ENCODE data around the gene DPH1.

Gene DPH1

DNA sequence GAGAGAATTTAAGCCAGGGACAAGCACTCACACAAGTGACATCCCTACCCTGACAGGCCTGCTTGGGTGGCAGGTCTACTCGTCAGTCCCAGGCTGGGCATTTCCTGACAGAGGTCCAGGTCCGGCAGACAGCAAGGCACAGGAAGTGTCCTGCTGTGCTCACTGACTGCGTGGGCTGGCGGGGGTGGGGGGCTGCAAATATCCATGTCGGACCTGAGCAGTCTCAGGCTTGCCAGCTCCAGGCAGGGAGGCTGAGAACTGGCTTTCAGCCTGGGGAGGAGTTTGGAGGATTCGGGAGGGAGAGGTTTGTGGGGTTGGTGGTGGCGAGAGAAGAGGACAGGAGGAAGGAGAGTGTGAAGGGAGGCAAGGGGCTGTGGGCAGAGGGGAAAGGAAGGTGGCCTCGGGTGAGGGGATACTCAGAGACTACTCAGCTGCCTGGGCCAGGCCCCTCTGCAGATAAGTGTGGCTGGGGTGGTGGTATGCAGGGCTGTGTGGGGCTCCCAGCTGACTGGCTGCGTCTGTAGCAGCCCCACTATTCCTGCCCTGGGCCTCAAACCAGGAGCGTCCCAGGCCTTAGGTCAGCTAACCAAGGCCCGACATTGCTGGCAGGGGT lies 32.7 kb downstream of the DPH1 start:
- Histone ChIP-seq H3K4me3 (ENCODE audit: insufficient read depth, low read depth, low read length, poor library complexity, severe bottlenecking) (no peak overlapping the region), H3K27me3 (replicated peaks; ENCODE audit: control insufficient read depth, insufficient read depth, low read length, poor library complexity, severe bottlenecking) (no peaks in the 10 kb centered on the region)
- no peak for DNase-seq

DNA sequence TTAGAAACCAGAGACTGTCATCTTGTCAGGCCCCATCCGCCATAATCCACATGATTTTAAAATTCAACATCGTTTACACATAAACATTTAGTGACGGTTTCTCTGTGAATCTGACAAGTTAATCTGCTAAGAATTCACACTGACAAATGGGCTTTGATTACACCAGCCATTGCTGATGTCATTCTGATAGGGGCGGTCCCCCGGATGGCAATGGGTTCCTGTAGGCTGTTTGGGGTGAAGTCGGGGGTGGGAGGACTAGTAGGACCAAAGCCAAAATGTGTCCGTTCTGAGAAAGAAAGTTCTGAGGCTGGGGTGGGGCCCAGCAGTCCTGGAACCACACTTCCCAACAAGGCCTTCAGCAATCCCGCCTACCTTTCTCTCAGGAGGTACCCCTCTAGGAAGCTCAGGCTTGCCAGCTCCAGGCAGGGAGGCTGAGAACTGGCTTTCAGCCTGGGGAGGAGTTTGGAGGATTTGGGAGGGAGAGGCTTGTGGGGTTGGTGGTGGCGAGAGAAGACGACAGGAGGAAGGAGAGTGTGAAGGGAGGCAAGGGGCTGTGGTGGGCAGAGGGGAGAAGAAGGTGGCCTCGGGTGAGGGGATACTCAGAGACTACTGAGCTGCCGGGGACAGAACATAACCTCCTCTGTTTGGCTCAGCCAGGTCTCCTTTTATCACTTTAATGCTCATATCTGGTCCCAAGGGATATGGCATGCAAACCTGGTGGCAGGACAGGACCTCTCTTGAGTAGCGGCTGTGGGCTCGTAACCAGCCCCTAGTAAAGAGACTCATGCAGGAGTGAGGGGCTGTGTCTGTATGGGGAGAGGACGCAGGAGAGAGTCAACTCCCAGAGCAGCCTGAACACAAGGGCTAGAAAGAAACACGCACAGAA lies 33.6 kb downstream of the DPH1 start:
- H3K27ac ChIP-seq (ENCODE audit: insufficient read depth, low read length, poor library complexity, severe bottlenecking): no peak overlapping the region
- H3K4me1 ChIP-seq (ENCODE audit: control insufficient read depth, insufficient read depth, low read length, poor library complexity, severe bottlenecking): no peaks in the 10 kb centered on the region
- peaks cover 67% of the 10 kb centered on the region for H3K36me3 ChIP-seq (ENCODE audit: control insufficient read depth, insufficient read depth, low read length)
- no peak overlapping the region for H3K4me3 ChIP-seq (ENCODE audit: insufficient read depth, low read depth, low read length, poor library complexity, severe bottlenecking)
- no peaks in the 10 kb centered on the region for H3K27me3 ChIP-seq (replicated peaks; ENCODE audit: control insufficient read depth, insufficient read depth, low read length, poor library complexity, severe bottlenecking)
- DNase-seq: no peak
- no peaks in the 10 kb centered on the region for H3K9me3 ChIP-seq (ENCODE audit: control insufficient read depth, low read length)

More for the DNA sequence above, 32.7 kb downstream of the DPH1 start:
- H3K9me3 ChIP-seq (ENCODE audit: control insufficient read depth, low read length): no peaks in the 10 kb centered on the region
- H3K27ac ChIP-seq (ENCODE audit: insufficient read depth, low read length, poor library complexity, severe bottlenecking): no peak overlapping the region
- no peaks in the 10 kb centered on the region for H3K4me1 ChIP-seq (ENCODE audit: control insufficient read depth, insufficient read depth, low read length, poor library complexity, severe bottlenecking)
- H3K36me3 ChIP-seq (ENCODE audit: control insufficient read depth, insufficient read depth, low read length): peaks cover 59% of the 10 kb centered on the region

DNA sequence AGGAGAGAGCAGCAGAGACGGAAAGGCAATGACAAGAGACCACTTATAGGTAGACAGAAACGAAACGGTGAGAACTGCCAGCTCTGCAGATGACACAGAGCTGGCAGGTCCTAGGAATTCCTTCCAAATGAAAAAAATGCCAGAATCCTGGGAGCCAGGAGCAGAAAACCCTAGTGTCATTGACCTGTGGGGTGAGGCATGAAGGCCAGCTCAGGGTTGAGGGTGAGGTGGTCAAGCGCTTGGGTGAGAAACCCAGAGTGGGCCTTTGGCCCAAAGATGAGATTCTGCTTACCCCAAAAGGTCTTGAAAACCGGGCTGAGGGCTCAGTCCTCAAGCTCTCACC lies 34.2 kb downstream of the DPH1 start:
- H3K4me3 ChIP-seq (ENCODE audit: insufficient read depth, low read depth, low read length, poor library complexity, severe bottlenecking): no peak overlapping the region
- H3K4me1 ChIP-seq (ENCODE audit: control insufficient read depth, insufficient read depth, low read length, poor library complexity, severe bottlenecking): no peaks in the 10 kb centered on the region
- peaks cover 72% of the 10 kb centered on the region for H3K36me3 ChIP-seq (ENCODE audit: control insufficient read depth, insufficient read depth, low read length)
- no peaks in the 10 kb centered on the region for H3K9me3 ChIP-seq (ENCODE audit: control insufficient read depth, low read length)
- H3K27ac ChIP-seq (ENCODE audit: insufficient read depth, low read length, poor library complexity, severe bottlenecking): no peak overlapping the region
- H3K27me3 ChIP-seq (replicated peaks; ENCODE audit: control insufficient read depth, insufficient read depth, low read length, poor library complexity, severe bottlenecking): no peaks in the 10 kb centered on the region
- no peak for DNase-seq

DNA sequence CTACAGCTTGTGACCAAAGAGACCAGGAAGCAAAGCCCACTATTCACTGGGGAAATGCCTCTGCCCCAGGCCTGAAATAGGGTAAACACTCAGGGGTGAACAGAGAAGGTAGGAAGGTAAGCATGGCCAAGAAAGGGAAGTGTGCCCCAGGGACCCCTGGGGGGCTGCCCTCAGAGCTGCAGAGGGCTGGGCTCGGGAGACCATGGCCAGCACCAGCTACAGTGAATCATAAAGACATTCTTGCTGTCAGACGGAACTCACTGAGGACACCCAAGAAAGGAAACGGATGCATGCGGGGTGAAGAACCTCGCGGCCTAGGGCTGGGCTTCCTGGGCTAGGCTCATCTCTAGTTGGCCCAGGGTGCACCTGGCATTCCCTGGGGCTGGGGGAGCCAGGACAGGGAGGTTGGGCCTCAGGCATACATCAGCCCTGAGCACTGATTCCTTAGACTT lies 34.6 kb downstream of the DPH1 start:
- H3K9me3 ChIP-seq (ENCODE audit: control insufficient read depth, low read length): no peaks in the 10 kb centered on the region
- no peak overlapping the region for H3K4me3 ChIP-seq (ENCODE audit: insufficient read depth, low read depth, low read length, poor library complexity, severe bottlenecking)
- no peaks in the 10 kb centered on the region for H3K4me1 ChIP-seq (ENCODE audit: control insufficient read depth, insufficient read depth, low read length, poor library complexity, severe bottlenecking)
- H3K27me3 ChIP-seq (replicated peaks; ENCODE audit: control insufficient read depth, insufficient read depth, low read length, poor library complexity, severe bottlenecking): no peaks in the 10 kb centered on the region
- no peak overlapping the region for H3K27ac ChIP-seq (ENCODE audit: insufficient read depth, low read length, poor library complexity, severe bottlenecking)
- DNase-seq: no peak
- peaks cover 72% of the 10 kb centered on the region for H3K36me3 ChIP-seq (ENCODE audit: control insufficient read depth, insufficient read depth, low read length)

DNA sequence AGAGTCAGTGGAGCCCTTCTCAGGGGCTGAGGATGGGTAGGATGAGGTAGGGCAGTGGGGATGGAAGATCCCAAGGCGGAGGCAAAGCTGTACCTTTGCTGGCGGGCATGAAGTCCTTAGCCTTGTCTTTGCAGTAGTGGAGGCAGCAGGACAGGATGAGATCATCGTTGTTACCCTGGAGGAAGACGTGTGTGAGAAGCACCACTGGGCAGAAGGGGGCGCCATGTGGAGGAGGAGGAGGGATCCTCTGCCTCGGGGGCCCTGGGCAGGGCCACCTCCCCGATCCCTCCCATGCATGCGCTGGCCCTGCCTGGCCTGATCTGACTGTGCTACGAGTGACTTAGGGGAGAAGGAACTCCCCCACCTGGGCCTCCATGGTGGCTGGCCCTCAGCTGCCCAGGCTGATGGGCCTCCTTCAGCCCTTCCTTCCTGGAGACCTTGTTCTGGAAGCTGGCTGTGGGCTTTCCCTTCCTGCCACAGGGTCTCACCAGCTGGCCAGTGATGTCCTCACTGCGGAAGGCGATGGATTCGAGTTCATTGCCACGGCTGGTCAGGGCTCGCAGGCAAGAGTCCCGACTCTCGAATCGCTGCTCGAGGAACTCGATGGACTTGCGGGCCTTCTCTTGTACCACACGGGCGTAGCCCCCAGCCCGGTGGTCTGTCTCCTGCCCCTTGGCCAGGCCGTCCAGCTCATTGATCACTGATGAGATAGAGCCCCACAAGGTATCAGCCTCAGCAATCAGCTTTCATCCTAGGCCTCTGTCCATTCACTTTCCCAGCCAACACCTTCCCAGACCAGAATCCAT lies 35.2 kb downstream of the DPH1 start:
- Histone ChIP-seq H3K36me3 (ENCODE audit: control insufficient read depth, insufficient read depth, low read length) (peaks cover 70% of the 10 kb centered on the region), H3K27ac (ENCODE audit: insufficient read depth, low read length, poor library complexity, severe bottlenecking) (no peak overlapping the region), H3K9me3 (ENCODE audit: control insufficient read depth, low read length) (no peaks in the 10 kb centered on the region), H3K4me1 (ENCODE audit: control insufficient read depth, insufficient read depth, low read length, poor library complexity, severe bottlenecking) (no peaks in the 10 kb centered on the region), H3K4me3 (ENCODE audit: insufficient read depth, low read depth, low read length, poor library complexity, severe bottlenecking) (no peak overlapping the region), H3K27me3 (replicated peaks; ENCODE audit: control insufficient read depth, insufficient read depth, low read length, poor library complexity, severe bottlenecking) (no peaks in the 10 kb centered on the region)
- no peak for DNase-seq

DNA sequence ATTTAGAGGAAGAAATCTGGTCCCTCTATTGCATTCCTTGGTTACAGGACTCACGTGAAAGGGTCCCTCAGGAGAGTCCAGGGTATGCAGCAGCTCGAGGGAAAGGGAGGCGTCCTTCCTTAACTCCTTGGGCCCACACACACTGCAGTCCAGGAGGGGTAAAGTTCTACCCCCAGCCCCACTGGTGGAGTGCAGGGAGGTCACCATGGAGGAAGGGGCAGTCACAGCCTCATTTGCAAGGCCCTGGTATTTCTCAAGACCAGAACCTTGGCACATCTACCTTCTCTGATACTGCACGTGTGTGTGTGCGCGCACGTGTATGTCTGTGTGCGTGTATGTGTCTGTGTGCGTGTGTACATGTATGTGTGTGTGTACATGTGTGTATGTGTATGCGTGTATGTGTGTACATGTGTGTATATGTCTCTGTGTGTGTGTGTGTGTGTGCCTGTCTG lies 36.0 kb downstream of the DPH1 start:
- no peaks in the 10 kb centered on the region for H3K4me1 ChIP-seq (ENCODE audit: control insufficient read depth, insufficient read depth, low read length, poor library complexity, severe bottlenecking)
- H3K36me3 ChIP-seq (ENCODE audit: control insufficient read depth, insufficient read depth, low read length): peaks cover 64% of the 10 kb centered on the region
- H3K4me3 ChIP-seq (ENCODE audit: insufficient read depth, low read depth, low read length, poor library complexity, severe bottlenecking): no peak overlapping the region
- H3K27ac ChIP-seq (ENCODE audit: insufficient read depth, low read length, poor library complexity, severe bottlenecking): no peak overlapping the region
- no peak for DNase-seq
- no peaks in the 10 kb centered on the region for H3K9me3 ChIP-seq (ENCODE audit: control insufficient read depth, low read length)
- no peaks in the 10 kb centered on the region for H3K27me3 ChIP-seq (replicated peaks; ENCODE audit: control insufficient read depth, insufficient read depth, low read length, poor library complexity, severe bottlenecking)

DNA sequence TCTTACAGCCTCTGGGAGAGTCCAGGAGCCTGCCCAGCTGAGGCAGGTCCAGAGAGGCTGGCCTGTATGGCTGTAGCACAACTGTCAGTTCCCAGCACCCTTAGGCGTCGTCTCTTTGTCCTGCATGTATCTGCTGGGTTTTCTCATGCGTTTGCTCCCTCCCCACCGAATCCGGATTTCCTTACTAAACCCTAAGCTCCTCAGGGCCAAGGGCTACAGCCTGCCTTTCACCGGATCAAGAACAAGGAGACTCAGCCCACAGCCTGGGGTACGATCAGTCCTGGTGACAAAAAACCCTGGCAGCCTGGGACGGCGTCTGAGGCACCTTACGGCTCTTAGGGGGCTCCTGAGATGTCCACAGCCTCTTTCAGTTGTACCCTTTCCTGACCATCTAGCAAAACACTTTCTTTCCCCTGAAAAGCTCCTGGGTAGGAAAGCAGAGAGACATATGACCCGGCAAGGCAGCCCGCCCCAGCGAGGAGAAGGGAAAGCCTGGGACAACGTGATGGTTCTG lies 37.2 kb downstream of the DPH1 start:
- H3K27me3 ChIP-seq (replicated peaks; ENCODE audit: control insufficient read depth, insufficient read depth, low read length, poor library complexity, severe bottlenecking): no peaks in the 10 kb centered on the region
- H3K27ac ChIP-seq (ENCODE audit: insufficient read depth, low read length, poor library complexity, severe bottlenecking): no peak overlapping the region
- H3K4me1 ChIP-seq (ENCODE audit: control insufficient read depth, insufficient read depth, low read length, poor library complexity, severe bottlenecking): no peaks in the 10 kb centered on the region
- DNase-seq: no peak
- peaks cover 59% of the 10 kb centered on the region for H3K36me3 ChIP-seq (ENCODE audit: control insufficient read depth, insufficient read depth, low read length)
- H3K4me3 ChIP-seq (ENCODE audit: insufficient read depth, low read depth, low read length, poor library complexity, severe bottlenecking): no peak overlapping the region
- H3K9me3 ChIP-seq (ENCODE audit: control insufficient read depth, low read length): no peaks in the 10 kb centered on the region

DNA sequence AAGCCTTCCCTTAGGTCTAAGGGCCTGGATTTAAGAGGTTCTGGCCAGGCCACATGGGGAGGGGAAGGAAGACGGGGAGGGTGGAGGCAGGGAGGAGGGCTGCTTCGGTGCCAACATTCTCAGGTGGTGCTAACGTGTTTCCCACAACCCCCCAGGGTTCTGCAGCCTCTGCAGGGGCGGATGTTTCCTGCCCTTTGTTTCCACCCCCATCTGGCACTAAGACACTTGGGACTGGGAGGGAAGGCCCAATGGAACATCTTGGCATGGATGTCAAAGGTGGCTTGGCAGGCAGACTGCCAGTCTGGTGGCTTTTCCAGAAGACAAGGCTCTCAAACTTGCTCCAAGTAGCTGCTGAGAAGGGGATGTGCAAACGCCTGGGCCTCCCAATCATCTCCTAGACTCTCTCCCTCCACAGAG lies 37.7 kb downstream of the DPH1 start:
- Histone ChIP-seq H3K4me1 (ENCODE audit: control insufficient read depth, insufficient read depth, low read length, poor library complexity, severe bottlenecking) (no peaks in the 10 kb centered on the region), H3K36me3 (ENCODE audit: control insufficient read depth, insufficient read depth, low read length) (peaks cover 64% of the 10 kb centered on the region), H3K27ac (ENCODE audit: insufficient read depth, low read length, poor library complexity, severe bottlenecking) (no peak overlapping the region)

DNA sequence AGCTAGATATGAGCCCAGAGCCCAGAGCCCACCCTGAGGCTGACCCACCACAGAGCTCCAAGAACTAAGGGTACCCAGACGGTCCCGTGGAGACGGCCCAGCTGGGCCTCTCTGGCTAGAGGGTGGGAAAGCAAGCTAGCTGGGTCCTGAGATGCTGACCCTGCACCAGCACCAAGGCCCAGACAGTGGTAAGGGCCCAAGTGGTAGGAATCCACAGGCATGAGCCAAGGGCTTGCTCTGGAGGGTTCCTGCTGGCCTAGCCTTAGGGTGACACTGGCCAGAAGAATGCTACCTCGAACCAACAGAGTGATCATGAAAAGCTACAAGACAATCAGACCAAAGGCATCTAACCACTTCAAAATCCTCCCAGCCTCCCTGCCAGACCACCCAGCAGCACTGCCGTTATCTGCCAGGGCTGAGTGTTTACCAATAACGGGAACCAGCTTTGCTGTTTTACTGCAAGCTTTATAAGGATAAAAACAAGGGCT lies 38.1 kb downstream of the DPH1 start:
- H3K27me3 ChIP-seq (replicated peaks; ENCODE audit: control insufficient read depth, insufficient read depth, low read length, poor library complexity, severe bottlenecking): no peaks in the 10 kb centered on the region
- DNase-seq: no peak

More for the DNA sequence above, 37.7 kb downstream of the DPH1 start:
- H3K27me3 ChIP-seq (replicated peaks; ENCODE audit: control insufficient read depth, insufficient read depth, low read length, poor library complexity, severe bottlenecking): no peaks in the 10 kb centered on the region
- H3K9me3 ChIP-seq (ENCODE audit: control insufficient read depth, low read length): no peaks in the 10 kb centered on the region
- H3K4me3 ChIP-seq (ENCODE audit: insufficient read depth, low read depth, low read length, poor library complexity, severe bottlenecking): no peak overlapping the region
- no peak for DNase-seq

More for the DNA sequence above, 38.1 kb downstream of the DPH1 start:
- Histone ChIP-seq H3K4me3 (ENCODE audit: insufficient read depth, low read depth, low read length, poor library complexity, severe bottlenecking) (no peak overlapping the region), H3K36me3 (ENCODE audit: control insufficient read depth, insufficient read depth, low read length) (peaks cover 64% of the 10 kb centered on the region), H3K4me1 (ENCODE audit: control insufficient read depth, insufficient read depth, low read length, poor library complexity, severe bottlenecking) (no peaks in the 10 kb centered on the region), H3K27ac (ENCODE audit: insufficient read depth, low read length, poor library complexity, severe bottlenecking) (no peak overlapping the region), H3K9me3 (ENCODE audit: control insufficient read depth, low read length) (no peaks in the 10 kb centered on the region)
